HEK293 (cell line): Measurements from ENCODE around the gene TMEM41A.

Experiments used
- CTCF ChIA-PET: fragments of 350-600 bp; formaldehyde crosslinking; extraction: SDS; loops from one replicate; lab custom pipeline; 2021; ENCODE audit warnings: antibody characterized with exemption; lab: Yijun Ruan, JAX
- POLR2A ChIA-PET: fragments of 300-600 bp; formaldehyde crosslinking; extraction: SDS; loops from one replicate; lab custom pipeline; 2020; ENCODE audit warnings: antibody characterized with exemption, inconsistent platforms; lab: Yijun Ruan, JAX
- H3K27ac ChIP-seq: fragments of 200-500 bp; sonication (Bioruptor generic); 2 replicates; pipeline ENCODE4 v1.5.1; 2014; ENCODE audit warnings: low read depth, low read length, control low read depth, inconsistent platforms; ENCODE audit errors: extremely low read depth
- H3K36me3 ChIP-seq, 2 experiments: fragments of 200-500 bp in 1 of 2; sonication (Bioruptor generic) in 1 of 2; 1 replicate in 1 of 2; 2 replicates in 1 of 2; pipeline ENCODE4 v1.5.1; 2014 to 2017; ENCODE audit warnings: inconsistent platforms in 2 of 2, low read length in 2 of 2; ENCODE audit not compliant: control insufficient read depth in 2 of 2, insufficient read depth in 1 of 2
- H3K4me1 ChIP-seq: fragments of 200-500 bp; sonication (Bioruptor generic); 2 replicates; pipeline ENCODE4 v1.5.1; 2014; ENCODE audit warnings: mild to moderate bottlenecking, low read length, inconsistent platforms; ENCODE audit not compliant: control insufficient read depth, insufficient read depth
- H3K4me3 ChIP-seq: 2 replicates; pipeline ENCODE4 v1.5.1; 2011; ENCODE audit warnings: low read depth, mild to moderate bottlenecking, control low read depth, low read length, moderate library complexity
- H3K9me3 ChIP-seq: fragments of 200-500 bp; sonication (Bioruptor generic); 2 replicates; pipeline ENCODE4 v1.5.1; 2014; ENCODE audit warnings: low read depth, low read length, inconsistent platforms; ENCODE audit not compliant: control insufficient read depth, insufficient read depth
- BCL11B ChIP-seq: fragments of 450-650 bp; formaldehyde crosslinking; IDR thresholded peaks from 2 replicates; pipeline ENCODE4 v1.5.1; 2016; ENCODE audit warnings: low read depth, missing biosample characterization, missing genetic modification characterization
- GFI1B ChIP-seq: fragments of 450-650 bp; formaldehyde crosslinking; IDR thresholded peaks from 2 replicates; pipeline ENCODE4 v1.5.1; 2016; ENCODE audit warnings: missing biosample characterization, missing genetic modification characterization
- GLIS1 ChIP-seq: fragments of 450-650 bp; formaldehyde crosslinking; IDR thresholded peaks from 2 replicates; pipeline ENCODE4 v1.5.1; 2016; ENCODE audit warnings: missing biosample characterization, missing genetic modification characterization
- IKZF3 ChIP-seq: fragments of 450-650 bp; IDR thresholded peaks from 2 replicates; pipeline ENCODE4 v1.5.0; 2018; ENCODE audit warnings: missing biosample characterization, mild to moderate bottlenecking, missing genetic modification characterization, moderate library complexity
- KLF10 ChIP-seq: fragments of 450-650 bp; IDR thresholded peaks from 2 replicates; pipeline ENCODE4 v1.5.1; 2018; ENCODE audit warnings: missing biosample characterization, mild to moderate bottlenecking, missing genetic modification characterization
- KLF16 ChIP-seq: fragments of 450-650 bp; formaldehyde crosslinking; IDR thresholded peaks from 2 replicates; pipeline ENCODE4 v1.5.1; 2017; ENCODE audit warnings: missing biosample characterization, missing genetic modification characterization
- OVOL3 ChIP-seq: fragments of 450-650 bp; formaldehyde crosslinking; IDR thresholded peaks from 2 replicates; pipeline ENCODE4 v1.5.1; 2016; ENCODE audit warnings: missing biosample characterization, missing genetic modification characterization
- PATZ1 ChIP-seq: fragments of 450-650 bp; formaldehyde crosslinking; IDR thresholded peaks from 2 replicates; pipeline ENCODE4 v1.5.1; 2016; ENCODE audit warnings: missing biosample characterization, missing genetic modification characterization
- PRDM10 ChIP-seq: fragments of 450-650 bp; formaldehyde crosslinking; IDR thresholded peaks from 2 replicates; pipeline ENCODE4 v1.5.1; 2016; ENCODE audit warnings: missing biosample characterization, missing genetic modification characterization
- SP3 ChIP-seq: fragments of 450-650 bp; formaldehyde crosslinking; IDR thresholded peaks from 2 replicates; pipeline ENCODE4 v1.5.1; 2016; ENCODE audit warnings: missing biosample characterization, missing genetic modification characterization
- ZBTB48 ChIP-seq: fragments of 450-650 bp; formaldehyde crosslinking; IDR thresholded peaks from 2 replicates; pipeline ENCODE4 v1.5.1; 2016; ENCODE audit warnings: missing biosample characterization, missing genetic modification characterization
- ZNF114 ChIP-seq: fragments of 450-650 bp; formaldehyde crosslinking; IDR thresholded peaks from 2 replicates; pipeline ENCODE4 v1.5.0; 2017; ENCODE audit warnings: missing biosample characterization, missing genetic modification characterization
- ZNF335 ChIP-seq: fragments of 450-650 bp; formaldehyde crosslinking; conservative IDR thresholded peaks from 2 replicates; pipeline ENCODE4 v1.5.1; 2016; ENCODE audit warnings: missing biosample characterization, missing genetic modification characterization
- ZNF350 ChIP-seq: fragments of 450-650 bp; formaldehyde crosslinking; IDR thresholded peaks from 2 replicates; pipeline ENCODE4 v1.5.0; 2017; ENCODE audit warnings: missing biosample characterization, mild to moderate bottlenecking, missing genetic modification characterization
- ZNF423 ChIP-seq: fragments of 450-650 bp; formaldehyde crosslinking; IDR thresholded peaks from 2 replicates; pipeline ENCODE4 v1.5.1; 2016; ENCODE audit warnings: missing biosample characterization, missing genetic modification characterization
- ZNF501 ChIP-seq: fragments of 450-650 bp; formaldehyde crosslinking; IDR thresholded peaks from 2 replicates; pipeline ENCODE4 v1.5.1; 2016; ENCODE audit warnings: missing biosample characterization, missing genetic modification characterization
- ZNF561 ChIP-seq: fragments of 450-650 bp; IDR thresholded peaks from 2 replicates; pipeline ENCODE4 v1.5.1; 2018; ENCODE audit warnings: missing biosample characterization, missing genetic modification characterization, borderline replicate concordance
- ZNF610 ChIP-seq: fragments of 450-650 bp; formaldehyde crosslinking; IDR thresholded peaks from 2 replicates; pipeline ENCODE4 v1.5.1; 2016; ENCODE audit warnings: missing biosample characterization, missing genetic modification characterization, borderline replicate concordance
- ZNF629 ChIP-seq: fragments of 450-650 bp; formaldehyde crosslinking; IDR thresholded peaks from 2 replicates; pipeline ENCODE4 v1.5.1; 2017; ENCODE audit warnings: missing biosample characterization, missing genetic modification characterization
- ZNF664 ChIP-seq: fragments of 450-650 bp; formaldehyde crosslinking; IDR thresholded peaks from 2 replicates; pipeline ENCODE4 v1.5.1; 2016; ENCODE audit warnings: missing biosample characterization, missing genetic modification characterization
- ZNF747 ChIP-seq: fragments of 450-650 bp; formaldehyde crosslinking; IDR thresholded peaks from 2 replicates; pipeline ENCODE4 v1.5.1; 2016; ENCODE audit warnings: missing biosample characterization, missing genetic modification characterization
- ZNF768 ChIP-seq: fragments of 450-650 bp; formaldehyde crosslinking; IDR thresholded peaks from 2 replicates; pipeline ENCODE4 v1.5.1; 2018; ENCODE audit warnings: missing biosample characterization, mild to moderate bottlenecking, missing genetic modification characterization
- ZNF785 ChIP-seq: fragments of 450-650 bp; formaldehyde crosslinking; IDR thresholded peaks from 2 replicates; pipeline ENCODE4 v1.5.1; 2016; ENCODE audit warnings: missing biosample characterization, missing genetic modification characterization
- ZSCAN16 ChIP-seq: fragments of 450-650 bp; formaldehyde crosslinking; IDR thresholded peaks from 2 replicates; pipeline ENCODE4 v1.5.1; 2016; ENCODE audit warnings: missing biosample characterization, missing genetic modification characterization
- TF ChIP-seq, protein P1 (sequence below): fragments of 450-650 bp; formaldehyde crosslinking; IDR thresholded peaks from 2 replicates; pipeline ENCODE4 v1.5.1; 2016; ENCODE audit warnings: missing biosample characterization, missing genetic modification characterization
- TF ChIP-seq, protein P2 (sequence below): fragments of 450-650 bp; formaldehyde crosslinking; IDR thresholded peaks from 2 replicates; pipeline ENCODE4 v1.5.1; 2017; ENCODE audit warnings: missing biosample characterization, missing genetic modification characterization
- TF ChIP-seq, protein P3 (sequence below): fragments of 450-650 bp; formaldehyde crosslinking; IDR thresholded peaks from 2 replicates; pipeline ENCODE4 v1.5.1; 2016; ENCODE audit warnings: missing biosample characterization, missing genetic modification characterization

TMEM41A gene

DNA sequence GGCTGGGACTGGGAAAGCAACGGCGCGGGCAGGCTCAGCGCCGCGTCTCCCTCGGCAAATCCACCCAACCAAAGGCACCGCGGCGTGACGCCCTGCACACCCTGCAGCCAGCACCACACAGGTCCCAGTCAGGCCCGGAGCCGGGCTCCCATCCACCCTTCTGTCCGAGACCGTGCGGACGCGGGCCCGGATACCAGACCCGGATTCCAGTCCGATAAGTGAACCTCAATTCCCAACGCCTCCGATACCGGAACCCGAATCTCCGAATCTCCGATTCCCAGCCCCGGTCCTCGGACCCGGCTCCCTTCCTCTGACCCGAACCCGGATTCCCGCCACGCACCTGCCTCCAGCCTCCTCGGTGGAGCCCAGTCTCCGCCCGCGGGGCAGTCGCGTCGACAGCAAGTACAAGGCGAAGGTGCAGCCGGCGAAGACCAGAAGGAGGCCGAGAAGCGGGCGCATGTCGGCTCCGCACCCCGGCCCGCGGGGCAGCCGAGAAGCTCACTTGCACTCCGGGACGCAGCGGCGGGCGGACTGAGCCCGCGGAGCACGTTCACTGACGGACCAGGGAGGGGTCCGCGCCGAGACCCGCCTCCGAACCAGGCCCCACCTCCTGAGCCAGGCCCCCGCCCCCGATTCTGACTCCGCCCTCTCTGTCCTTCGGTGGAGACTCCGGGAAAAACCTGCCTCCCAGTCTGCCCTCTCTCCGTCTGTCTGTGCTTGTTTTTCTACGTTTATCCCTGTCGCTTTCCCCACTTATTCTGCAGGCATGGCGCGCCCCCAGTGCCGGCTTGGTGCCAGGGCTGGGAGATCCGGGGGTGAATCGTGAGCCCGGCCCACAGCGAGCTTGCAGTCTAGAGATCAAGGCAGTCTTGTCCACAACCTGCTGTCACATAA is at the start of gene TMEM41A:
TSS of gene TMEM41A (minus strand) at position 533 of the 894 bp plus-strand sequence. CDS start at position 459, 74 bp downstream.
- Histone ChIP-seq H3K9me3 (no peaks in the 10 kb centered on the region), H3K36me3 (peaks cover 9 to 34% of the 10 kb centered on the region in 2 experiments), H3K27ac (peak within 1 kb of the TSS; percentile 58; the same call in 1 of the 2 replicates), H3K4me3 (peak within 1 kb of the TSS; percentile 91), H3K4me1 (no peaks in the 10 kb centered on the region)
- CTCF ChIA-PET = interaction anchor here (0.6 to 0.8 kb wide), 2 partner anchors 34 to 57 kb away, joined by 3 to 4 read pairs; no protein-coding TSS in a partner anchor
- POLR2A ChIA-PET = interaction anchor here (0.6 to 1.3 kb wide), 7 partner anchors 12 to 87 kb away, joined by 3 to 8 read pairs (median 5); partner anchors contain the start of genes LIPH and SENP2
- TF ChIP-seq ZNF610 (peak; percentile 84; the same call in 1 of the 2 replicates), ZNF114 (tag by site-specific recombination) (no peak), ZNF664 (tag by site-specific recombination) (peak; percentile 18; the same call in 1 of the 2 replicates), ZNF350 (tag by site-specific recombination) (peak; percentile 10; the same call in 1 of the 2 replicates), ZNF768 (tag by site-specific recombination) (no peak; the same call in 1 of the 2 replicates), IKZF3 (tag by site-specific recombination) (peak; percentile 72), ZNF629 (tag by site-specific recombination) (peak; percentile 41), KLF16 (tag by site-specific recombination) (peak; percentile 94), ZNF785 (tag by site-specific recombination) (0 out of 2 replicates have a peak, but pooled peaks have one; percentile 25), KLF10 (tag by site-specific recombination) (peak; percentile 71; the same call in 1 of the 2 replicates), SP3 (tag by site-specific recombination) (peak; percentile 91), ZNF501 (tag by site-specific recombination) (peak; percentile 97), GFI1B (no peak), ZNF561 (peak; percentile 94), BCL11B (tag by site-specific recombination) (peak; percentile 12; the same call in 1 of the 2 replicates), PRDM10 (no peak; the same call in none of the 2 replicates), ZNF335 (tag by site-specific recombination) (peak; percentile 79), ZSCAN16 (tag by site-specific recombination) (no peak), ZNF747 (tag by site-specific recombination) (no peak), ZBTB48 (tag by site-specific recombination) (0 out of 2 replicates have a peak, but pooled peaks have one; percentile 18), OVOL3 (tag by site-specific recombination) (peak; percentile 34; the same call in 1 of the 2 replicates), GLIS1 (tag by site-specific recombination) (no peak), ZNF423 (no peak), PATZ1 (peak; percentile 79)
- TF ChIP-seq, protein P1, sequence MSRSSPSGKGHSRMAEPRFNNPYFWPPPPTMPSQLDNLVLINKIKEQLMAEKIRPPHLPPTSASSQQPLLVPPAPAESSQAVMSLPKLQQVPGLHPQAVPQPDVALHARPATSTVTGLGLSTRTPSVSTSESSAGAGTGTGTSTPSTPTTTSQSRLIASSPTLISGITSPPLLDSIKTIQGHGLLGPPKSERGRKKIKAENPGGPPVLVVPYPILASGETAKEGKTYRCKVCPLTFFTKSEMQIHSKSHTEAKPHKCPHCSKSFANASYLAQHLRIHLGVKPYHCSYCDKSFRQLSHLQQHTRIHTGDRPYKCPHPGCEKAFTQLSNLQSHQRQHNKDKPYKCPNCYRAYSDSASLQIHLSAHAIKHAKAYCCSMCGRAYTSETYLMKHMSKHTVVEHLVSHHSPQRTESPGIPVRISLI (tag by site-specific recombination) = no peak
- TF ChIP-seq, protein P2, sequence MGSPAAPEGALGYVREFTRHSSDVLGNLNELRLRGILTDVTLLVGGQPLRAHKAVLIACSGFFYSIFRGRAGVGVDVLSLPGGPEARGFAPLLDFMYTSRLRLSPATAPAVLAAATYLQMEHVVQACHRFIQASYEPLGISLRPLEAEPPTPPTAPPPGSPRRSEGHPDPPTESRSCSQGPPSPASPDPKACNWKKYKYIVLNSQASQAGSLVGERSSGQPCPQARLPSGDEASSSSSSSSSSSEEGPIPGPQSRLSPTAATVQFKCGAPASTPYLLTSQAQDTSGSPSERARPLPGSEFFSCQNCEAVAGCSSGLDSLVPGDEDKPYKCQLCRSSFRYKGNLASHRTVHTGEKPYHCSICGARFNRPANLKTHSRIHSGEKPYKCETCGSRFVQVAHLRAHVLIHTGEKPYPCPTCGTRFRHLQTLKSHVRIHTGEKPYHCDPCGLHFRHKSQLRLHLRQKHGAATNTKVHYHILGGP (tag by site-specific recombination) = peak; percentile 19; the same call in 1 of the 2 replicates
- TF ChIP-seq, protein P3, sequence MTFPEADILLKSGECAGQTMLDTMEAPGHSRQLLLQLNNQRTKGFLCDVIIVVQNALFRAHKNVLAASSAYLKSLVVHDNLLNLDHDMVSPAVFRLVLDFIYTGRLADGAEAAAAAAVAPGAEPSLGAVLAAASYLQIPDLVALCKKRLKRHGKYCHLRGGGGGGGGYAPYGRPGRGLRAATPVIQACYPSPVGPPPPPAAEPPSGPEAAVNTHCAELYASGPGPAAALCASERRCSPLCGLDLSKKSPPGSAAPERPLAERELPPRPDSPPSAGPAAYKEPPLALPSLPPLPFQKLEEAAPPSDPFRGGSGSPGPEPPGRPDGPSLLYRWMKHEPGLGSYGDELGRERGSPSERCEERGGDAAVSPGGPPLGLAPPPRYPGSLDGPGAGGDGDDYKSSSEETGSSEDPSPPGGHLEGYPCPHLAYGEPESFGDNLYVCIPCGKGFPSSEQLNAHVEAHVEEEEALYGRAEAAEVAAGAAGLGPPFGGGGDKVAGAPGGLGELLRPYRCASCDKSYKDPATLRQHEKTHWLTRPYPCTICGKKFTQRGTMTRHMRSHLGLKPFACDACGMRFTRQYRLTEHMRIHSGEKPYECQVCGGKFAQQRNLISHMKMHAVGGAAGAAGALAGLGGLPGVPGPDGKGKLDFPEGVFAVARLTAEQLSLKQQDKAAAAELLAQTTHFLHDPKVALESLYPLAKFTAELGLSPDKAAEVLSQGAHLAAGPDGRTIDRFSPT = no peak
